GM13977 (cell line): ENCODE measurements around the gene KRTAP2-3.

Source experiments
- DNase-seq: peaks from one replicate; pipeline ENCODE4 v3.0.0; 2012; ENCODE audit warnings: low spot score
- in situ Hi-C: fragments of 300-500 bp; cut with MboI; formaldehyde crosslinking; loops from one replicate; pipeline ENCODE4 v1.12.0; 2022; ENCODE audit warnings: low sequenced_read_pairs, low pct_unique_long_range_greater_than_20kb, mixed read lengths, inconsistent platforms; ENCODE audit not compliant: unreplicated experiment
- TF ChIP-seq, protein P1 (sequence below): IDR thresholded peaks from 2 replicates; pipeline ENCODE4 v1.5.1; 2012; ENCODE audit warnings: mild to moderate bottlenecking, control low read depth; ENCODE audit not compliant: insufficient read depth; ENCODE audit errors: extremely low read depth, missing control alignments

The KRTAP2-3 gene

DNA sequence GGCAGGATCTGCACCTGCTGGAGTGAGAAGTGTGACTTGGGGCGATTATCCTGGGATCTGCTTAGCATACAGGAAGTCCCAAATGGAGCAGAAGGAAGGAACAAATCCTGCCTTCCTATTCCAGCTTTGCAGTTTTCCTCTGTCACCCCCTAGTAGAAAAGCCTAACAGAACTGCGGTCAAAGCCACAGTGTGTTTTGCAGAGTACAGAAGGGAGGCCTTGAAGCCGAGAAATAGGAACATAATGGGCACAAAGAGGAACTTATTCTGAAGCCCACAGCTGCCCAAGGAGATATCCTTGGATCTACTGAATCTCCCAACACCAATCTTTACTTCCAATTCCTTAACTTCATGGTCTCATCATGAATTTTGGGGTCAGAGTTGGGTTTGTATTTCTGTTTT, 41.4 kb downstream of the KRTAP2-3 start:
- no peak for DNase-seq
- in situ Hi-C loops, result no loop called here
- TF ChIP-seq, protein P1, sequence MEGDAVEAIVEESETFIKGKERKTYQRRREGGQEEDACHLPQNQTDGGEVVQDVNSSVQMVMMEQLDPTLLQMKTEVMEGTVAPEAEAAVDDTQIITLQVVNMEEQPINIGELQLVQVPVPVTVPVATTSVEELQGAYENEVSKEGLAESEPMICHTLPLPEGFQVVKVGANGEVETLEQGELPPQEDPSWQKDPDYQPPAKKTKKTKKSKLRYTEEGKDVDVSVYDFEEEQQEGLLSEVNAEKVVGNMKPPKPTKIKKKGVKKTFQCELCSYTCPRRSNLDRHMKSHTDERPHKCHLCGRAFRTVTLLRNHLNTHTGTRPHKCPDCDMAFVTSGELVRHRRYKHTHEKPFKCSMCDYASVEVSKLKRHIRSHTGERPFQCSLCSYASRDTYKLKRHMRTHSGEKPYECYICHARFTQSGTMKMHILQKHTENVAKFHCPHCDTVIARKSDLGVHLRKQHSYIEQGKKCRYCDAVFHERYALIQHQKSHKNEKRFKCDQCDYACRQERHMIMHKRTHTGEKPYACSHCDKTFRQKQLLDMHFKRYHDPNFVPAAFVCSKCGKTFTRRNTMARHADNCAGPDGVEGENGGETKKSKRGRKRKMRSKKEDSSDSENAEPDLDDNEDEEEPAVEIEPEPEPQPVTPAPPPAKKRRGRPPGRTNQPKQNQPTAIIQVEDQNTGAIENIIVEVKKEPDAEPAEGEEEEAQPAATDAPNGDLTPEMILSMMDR, result no peak

DNA sequence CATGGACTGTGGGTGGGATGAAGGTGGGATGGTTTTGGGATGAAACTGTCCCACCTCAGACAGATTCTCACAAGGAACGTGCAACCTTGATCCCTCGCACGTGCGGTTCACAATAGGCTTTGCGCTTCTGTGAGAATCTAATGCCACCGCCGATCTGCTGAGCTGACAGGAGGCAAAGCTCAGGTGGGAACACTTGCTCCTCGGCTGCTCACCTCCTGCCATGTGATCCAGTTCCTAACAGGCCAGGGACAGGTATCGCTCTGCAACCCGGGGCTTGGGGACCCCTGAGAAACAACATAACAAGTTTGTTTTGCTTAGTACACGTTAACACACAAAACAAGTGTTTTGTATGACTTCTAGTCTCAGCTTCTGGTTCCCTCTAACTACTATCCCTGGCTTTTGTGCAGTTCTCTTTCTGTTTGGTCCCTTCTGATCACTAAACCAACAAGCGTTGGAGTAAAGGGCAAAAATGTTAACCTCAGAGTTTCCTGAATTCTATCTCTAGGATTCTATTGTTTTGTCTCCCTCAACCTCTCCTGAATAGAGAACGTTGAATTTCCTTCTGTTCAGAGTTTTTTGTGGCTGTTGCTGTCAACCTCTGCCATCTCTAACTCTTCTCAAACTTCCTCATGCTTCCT, 43.2 kb downstream of the KRTAP2-3 start:
- TF ChIP-seq, protein P1, result no peak
- in situ Hi-C loops, result no loop called here

DNA sequence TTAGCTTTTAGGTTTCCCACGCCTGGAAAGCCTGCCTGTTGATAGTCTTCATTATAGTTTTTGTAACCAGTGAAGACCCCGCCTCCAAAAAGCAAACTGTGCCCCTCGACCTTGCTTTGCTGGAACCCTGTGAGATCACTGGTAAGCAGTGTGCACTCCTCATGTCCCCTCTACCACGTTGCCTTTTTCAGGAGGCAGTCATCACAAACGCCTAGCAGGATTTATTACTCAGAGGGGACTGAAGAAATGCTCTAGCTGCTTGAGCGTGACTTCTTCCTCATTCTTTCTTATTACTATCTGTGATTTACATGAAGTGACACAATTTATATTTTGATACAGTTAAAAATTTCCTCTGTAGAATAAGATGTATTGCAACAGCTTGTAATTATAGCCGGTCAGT, 44.5 kb downstream of the KRTAP2-3 start:
- TF ChIP-seq, protein P1, result no peak
- DNase-seq, result no peak
- in situ Hi-C loops, result no loop called here

More for the DNA sequence above, 43.2 kb downstream of the KRTAP2-3 start:
- DNase-seq, result no peak

DNA sequence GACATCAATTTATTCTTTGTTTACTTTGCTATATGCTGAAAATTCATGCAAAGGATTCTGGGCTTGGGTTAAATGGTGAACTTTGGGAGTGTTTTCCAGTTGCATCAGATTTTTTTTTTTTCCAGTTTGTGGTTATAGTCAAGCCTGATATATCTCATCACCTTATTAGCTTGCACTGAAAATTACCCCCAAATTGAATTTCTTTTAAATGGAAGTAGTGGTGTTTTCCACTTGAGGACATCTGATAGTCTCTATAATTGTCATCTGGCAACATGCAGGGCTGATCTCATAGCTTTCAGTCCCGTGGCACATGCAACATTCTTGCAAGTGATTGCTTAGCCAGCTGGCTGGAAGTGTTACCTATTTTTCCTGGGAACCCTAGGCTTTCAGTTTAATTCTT, 46.3 kb downstream of the KRTAP2-3 start:
- DNase-seq, result no peak
- in situ Hi-C loops, result no loop called here
- TF ChIP-seq, protein P1, result no peak

DNA sequence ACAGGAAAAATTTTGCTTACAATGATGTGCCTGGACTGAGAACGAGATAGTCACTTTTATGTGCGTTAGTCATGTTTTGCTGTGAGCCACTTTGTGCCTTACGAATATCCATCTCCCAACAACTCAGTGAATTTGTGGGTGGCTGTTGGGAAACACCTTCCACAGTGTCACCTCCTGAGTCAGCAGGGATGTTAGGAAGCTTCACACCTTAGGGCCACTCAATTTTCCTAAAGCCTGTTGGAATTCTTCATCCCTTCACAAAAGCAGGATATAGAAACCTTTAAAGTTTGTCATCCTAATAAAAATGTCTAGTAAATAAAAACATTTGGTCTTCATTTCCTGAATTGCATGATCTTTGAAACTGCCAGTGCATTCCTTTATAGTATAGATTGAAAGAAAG, 46.7 kb downstream of the KRTAP2-3 start:
- DNase-seq, result no peak
- TF ChIP-seq, protein P1, result no peak
- in situ Hi-C loops, result no loop called here

DNA sequence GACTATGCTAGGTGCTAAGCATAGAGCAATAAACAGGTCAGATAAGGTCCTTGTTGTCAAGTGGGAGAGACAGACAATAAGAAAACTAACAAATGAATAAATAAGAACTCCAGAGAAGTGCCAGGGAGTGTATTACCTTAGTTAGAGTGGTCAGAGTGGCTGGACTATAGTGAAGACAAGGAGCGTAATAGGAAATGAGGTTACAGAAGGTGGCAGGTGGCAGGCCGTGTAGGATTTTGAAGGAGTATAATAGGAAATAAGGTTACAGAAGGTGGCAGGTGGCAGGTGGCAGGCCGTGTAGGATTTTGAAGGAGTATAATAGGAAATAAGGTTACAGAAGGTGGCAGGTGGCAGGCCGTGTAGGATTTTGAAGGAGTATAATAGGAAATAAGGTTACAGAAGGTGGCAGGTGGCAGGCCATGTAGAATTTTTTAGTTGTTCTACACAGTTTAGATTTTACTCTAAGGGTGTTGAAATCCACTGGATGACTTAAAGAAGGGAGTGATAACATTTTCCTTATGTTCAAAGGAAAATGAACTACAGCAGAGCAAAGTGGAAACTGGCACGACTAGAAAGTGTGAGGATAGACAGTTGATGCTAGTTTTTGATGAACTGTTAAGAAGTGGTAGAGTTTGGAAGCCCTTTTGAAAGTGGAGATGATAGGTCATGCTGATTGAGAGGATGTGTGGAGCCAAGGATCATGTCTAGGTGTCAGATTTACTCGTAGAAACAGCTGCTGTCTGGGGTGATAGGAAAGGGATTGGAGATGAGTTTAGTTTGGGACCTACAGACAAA, 47.4 kb downstream of the KRTAP2-3 start:
- no peak for DNase-seq
- in situ Hi-C loops, result no loop called here

More for the DNA sequence above, 47.4 kb downstream of the KRTAP2-3 start:
- TF ChIP-seq, protein P1, result no peak
